Liver (tissue), 9 donors: ENCODE measurements around the gene OR2K2. TPM values are rescaled to one million over a fixed set of nuclear protein-coding genes. Genes with fewer than 3 reads are reported as not detected.

Experiments
- DNase-seq: peaks from one replicate; pipeline ENCODE4 v3.0.0-alpha.2; 2017; ENCODE audit warnings: low spot score
- H3K27ac ChIP-seq, 2 donors: one replicate each; pipeline ENCODE4 v1.7.0; 2013; ENCODE audit warnings: inconsistent platforms in 2 of 2, low read length in 2 of 2, control low read depth in 1 of 2, low read depth in 1 of 2, mild to moderate bottlenecking in 1 of 2
- H3K27me3 ChIP-seq, 4 donors: one replicate each; pipeline versions ENCODE4 v1.6.1 to v1.7.0; 2013; ENCODE audit warnings: low read length in 3 of 4, inconsistent platforms in 1 of 4, mild to moderate bottlenecking in 1 of 4, moderate library complexity in 1 of 4; ENCODE audit not compliant: control insufficient read depth in 4 of 4, insufficient read depth in 4 of 4
- H3K36me3 ChIP-seq, 4 donors: one replicate each; pipeline versions ENCODE4 v1.6.1 to v1.7.0; 2013; ENCODE audit warnings: low read length in 3 of 4, mild to moderate bottlenecking in 3 of 4, low read depth in 1 of 4, moderate library complexity in 1 of 4; ENCODE audit not compliant: control insufficient read depth in 4 of 4, insufficient read depth in 3 of 4
- H3K4me1 ChIP-seq, 4 donors: one replicate each; pipeline versions ENCODE4 v1.6.1 to v1.7.0; 2013; ENCODE audit warnings: low read length in 3 of 4, mild to moderate bottlenecking in 3 of 4, moderate library complexity in 1 of 4; ENCODE audit not compliant: control insufficient read depth in 4 of 4, insufficient read depth in 4 of 4
- H3K4me3 ChIP-seq, 3 donors: one replicate each; pipeline versions ENCODE4 v1.6.1 to v1.7.0; 2013; ENCODE audit warnings: low read length in 3 of 3, control low read depth in 1 of 3, low read depth in 1 of 3, mild to moderate bottlenecking in 1 of 3
- H3K9ac ChIP-seq, 2 donors: one replicate each; pipeline ENCODE4 v1.7.0; 2013; ENCODE audit warnings: low read length in 2 of 2, mild to moderate bottlenecking in 2 of 2, moderate library complexity in 2 of 2, control low read depth in 1 of 2, low read depth in 1 of 2
- H3K9me3 ChIP-seq, 4 donors: one replicate each; pipeline versions ENCODE4 v1.6.1 to v1.7.0; 2013; ENCODE audit warnings: low read length in 3 of 4; ENCODE audit not compliant: control insufficient read depth in 4 of 4
- ATF3 ChIP-seq: IDR thresholded peaks from 2 replicates; pipeline ENCODE4 v1.6.1; 2016; ENCODE audit warnings: antibody characterized with exemption
- CTCF ChIP-seq: fragments of 150-350 bp; IDR thresholded peaks from 2 replicates; pipeline ENCODE4 v1.5.1; 2017; ENCODE audit warnings: improper control_type of control experiment, low read depth, low read length; ENCODE audit not compliant: missing input control
- EGR1 ChIP-seq, 2 donors: IDR thresholded peaks; 2 replicates each; pipeline ENCODE4 v1.6.1; 2016 to 2018; ENCODE audit warnings: antibody characterized with exemption in 2 of 2, low read depth in 2 of 2
- FOXA1 ChIP-seq: IDR thresholded peaks from 2 replicates; pipeline ENCODE4 v1.6.1; 2016; ENCODE audit warnings: antibody characterized with exemption
- FOXA2 ChIP-seq: IDR thresholded peaks from 2 replicates; pipeline ENCODE4 v1.6.1; 2016; ENCODE audit warnings: antibody characterized with exemption
- GABPA ChIP-seq, 2 donors: IDR thresholded peaks in 1 of 2; conservative IDR thresholded peaks in 1 of 2; 2 replicates each; pipeline ENCODE4 v1.6.1; 2016; ENCODE audit warnings: antibody characterized with exemption in 2 of 2, mild to moderate bottlenecking in 1 of 2, moderate library complexity in 1 of 2
- HNF4A ChIP-seq, 2 donors: conservative IDR thresholded peaks; 2 replicates each; pipeline ENCODE4 v1.6.1; 2016; ENCODE audit warnings: antibody characterized with exemption in 2 of 2, mild to moderate bottlenecking in 2 of 2
- HNF4G ChIP-seq: IDR thresholded peaks from 2 replicates; pipeline ENCODE4 v1.6.1; 2016; ENCODE audit warnings: antibody characterized with exemption
- JUND ChIP-seq, 2 donors: IDR thresholded peaks; 2 replicates each; pipeline ENCODE4 v1.6.1; 2016; ENCODE audit warnings: antibody characterized with exemption in 2 of 2
- NR2F2 ChIP-seq: IDR thresholded peaks from 2 replicates; pipeline ENCODE4 v1.6.1; 2016; ENCODE audit warnings: antibody characterized with exemption
- RAD21 ChIP-seq, 2 donors: IDR thresholded peaks; 2 replicates each; pipeline ENCODE4 v1.6.1; 2016; ENCODE audit warnings: antibody characterized with exemption in 2 of 2, mild to moderate bottlenecking in 2 of 2
- RXRA ChIP-seq, 2 donors: IDR thresholded peaks; 2 replicates each; pipeline ENCODE4 v1.6.1; 2017 to 2018; ENCODE audit warnings: antibody characterized with exemption in 2 of 2, mild to moderate bottlenecking in 1 of 2
- SP1 ChIP-seq: IDR thresholded peaks from 2 replicates; pipeline ENCODE4 v1.6.1; 2018; ENCODE audit warnings: antibody characterized with exemption, mild to moderate bottlenecking
- TAF1 ChIP-seq: conservative IDR thresholded peaks from 2 replicates; pipeline ENCODE4 v1.6.1; 2016; ENCODE audit warnings: antibody characterized with exemption, mild to moderate bottlenecking
- YY1 ChIP-seq: IDR thresholded peaks from 2 replicates; pipeline ENCODE4 v1.6.1; 2016; ENCODE audit warnings: antibody characterized with exemption, mild to moderate bottlenecking
- ZBTB33 ChIP-seq: IDR thresholded peaks from 2 replicates; pipeline ENCODE4 v1.6.1; 2016; ENCODE audit warnings: antibody characterized with exemption
- WGBS: extraction: QIAGEN DNeasy Blood & Tissue Kit; methylation state at CpG from one replicate; pipeline ENCODE4 v1.1.7; 2013; 5-methylcytosine and 5-hydroxymethylcytosine counted together
- polyA plus RNA-seq, 2 donors: library from polyadenylated mRNA; stranded (reverse) in 1 of 2; unstranded in 1 of 2; fragments of 200-250 nt in 1 of 2; fragments of >200 nt in 1 of 2; fragmentation: Nextera tagmentation in 1 of 2; extraction: Ambion mirVana in 1 of 2; gene quantifications; one replicate each; pipeline versions ENCODE4 v1.2.1 to v1.2.3, GENCODE V29; 2013 to 2015
- total RNA-seq, 2 donors: library from RNA; depleted of rRNA; stranded (reverse); fragments of >200 nt; gene quantifications; one replicate each; pipeline ENCODE4 v1.2.3, GENCODE V29; 2014
- TF ChIP-seq, protein P1 (sequence below): IDR thresholded peaks from 2 replicates; pipeline ENCODE4 v1.6.1; 2016; ENCODE audit warnings: antibody characterized with exemption
- TF ChIP-seq, protein P2 (sequence below): IDR thresholded peaks from 2 replicates; pipeline ENCODE4 v1.6.1; 2016; ENCODE audit warnings: antibody characterized with exemption, mild to moderate bottlenecking
- donor health status: healthy.
- donor health status: healthy.
- donor health status: healthy.
- donor health status: healthy.
- donor health status: healthy.

The OR2K2 gene
- total and polyA plus RNA-seq, 4 donors = not detected

- H3K36me3 ChIP-seq = no peaks in the 10 kb centered on the region
- H3K27ac ChIP-seq = no peak overlapping the region
- WGBS = 22% methylated on average over 6 of the region's 6 CpGs
- H3K27me3 ChIP-seq = no peaks in the 10 kb centered on the region
- H3K4me3 ChIP-seq = no peak overlapping the region
- peak; percentile 8 for TF ChIP-seq SP1
- no peak for TF ChIP-seq ZBTB33
- no peak for TF ChIP-seq EGR1 (IDR thresholded peaks at IDR 0.05; ENCODE audit: low read depth in 2 of 2)
- TF ChIP-seq TAF1 = no peak
- no peak for TF ChIP-seq GABPA (IDR thresholded peaks at IDR 0.05 in 1 of 2, conservative IDR thresholded peaks at IDR 0.05 in 1 of 2)
- TF ChIP-seq JUND (IDR thresholded peaks at IDR 0.05) = no peak
- TF ChIP-seq YY1 = peak; percentile 19
- peak; percentile 86 for TF ChIP-seq CTCF
- no peak for TF ChIP-seq HNF4G
- TF ChIP-seq HNF4A (conservative IDR thresholded peaks at IDR 0.05) = no peak
- TF ChIP-seq FOXA1 = no peak
- TF ChIP-seq, protein P1, sequence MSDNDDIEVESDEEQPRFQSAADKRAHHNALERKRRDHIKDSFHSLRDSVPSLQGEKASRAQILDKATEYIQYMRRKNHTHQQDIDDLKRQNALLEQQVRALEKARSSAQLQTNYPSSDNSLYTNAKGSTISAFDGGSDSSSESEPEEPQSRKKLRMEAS = no peak
- TF ChIP-seq FOXA2 = no peak
- TF ChIP-seq ATF3 = no peak
- no peak for TF ChIP-seq RXRA (IDR thresholded peaks at IDR 0.05)
- peak; percentile 46 for TF ChIP-seq NR2F2
- TF ChIP-seq RAD21 (IDR thresholded peaks at IDR 0.05) = peak; percentile 92 to 93
- TF ChIP-seq, protein P2, sequence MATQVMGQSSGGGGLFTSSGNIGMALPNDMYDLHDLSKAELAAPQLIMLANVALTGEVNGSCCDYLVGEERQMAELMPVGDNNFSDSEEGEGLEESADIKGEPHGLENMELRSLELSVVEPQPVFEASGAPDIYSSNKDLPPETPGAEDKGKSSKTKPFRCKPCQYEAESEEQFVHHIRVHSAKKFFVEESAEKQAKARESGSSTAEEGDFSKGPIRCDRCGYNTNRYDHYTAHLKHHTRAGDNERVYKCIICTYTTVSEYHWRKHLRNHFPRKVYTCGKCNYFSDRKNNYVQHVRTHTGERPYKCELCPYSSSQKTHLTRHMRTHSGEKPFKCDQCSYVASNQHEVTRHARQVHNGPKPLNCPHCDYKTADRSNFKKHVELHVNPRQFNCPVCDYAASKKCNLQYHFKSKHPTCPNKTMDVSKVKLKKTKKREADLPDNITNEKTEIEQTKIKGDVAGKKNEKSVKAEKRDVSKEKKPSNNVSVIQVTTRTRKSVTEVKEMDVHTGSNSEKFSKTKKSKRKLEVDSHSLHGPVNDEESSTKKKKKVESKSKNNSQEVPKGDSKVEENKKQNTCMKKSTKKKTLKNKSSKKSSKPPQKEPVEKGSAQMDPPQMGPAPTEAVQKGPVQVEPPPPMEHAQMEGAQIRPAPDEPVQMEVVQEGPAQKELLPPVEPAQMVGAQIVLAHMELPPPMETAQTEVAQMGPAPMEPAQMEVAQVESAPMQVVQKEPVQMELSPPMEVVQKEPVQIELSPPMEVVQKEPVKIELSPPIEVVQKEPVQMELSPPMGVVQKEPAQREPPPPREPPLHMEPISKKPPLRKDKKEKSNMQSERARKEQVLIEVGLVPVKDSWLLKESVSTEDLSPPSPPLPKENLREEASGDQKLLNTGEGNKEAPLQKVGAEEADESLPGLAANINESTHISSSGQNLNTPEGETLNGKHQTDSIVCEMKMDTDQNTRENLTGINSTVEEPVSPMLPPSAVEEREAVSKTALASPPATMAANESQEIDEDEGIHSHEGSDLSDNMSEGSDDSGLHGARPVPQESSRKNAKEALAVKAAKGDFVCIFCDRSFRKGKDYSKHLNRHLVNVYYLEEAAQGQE = no peak
- H3K9me3 ChIP-seq = no peaks in the 10 kb centered on the region
- no peak overlapping the region for H3K9ac ChIP-seq
- H3K4me1 ChIP-seq = peaks cover 0 to 3% (median under 1%) of the 10 kb centered on the region in 4 donors
- DNase-seq = no peak
Measured at GRCh38 chr9:111298731-111299598, 31.1 kb downstream of the OR2K2 start.
